ENCODE results near the gene SETBP1. TPM values are rescaled to one million over a fixed set of nuclear protein-coding genes. Genes with fewer than 3 reads are reported as not detected.

Gene SETBP1
- polyA plus RNA-seq, 1 experiment, result 0.71 TPM

DNA sequence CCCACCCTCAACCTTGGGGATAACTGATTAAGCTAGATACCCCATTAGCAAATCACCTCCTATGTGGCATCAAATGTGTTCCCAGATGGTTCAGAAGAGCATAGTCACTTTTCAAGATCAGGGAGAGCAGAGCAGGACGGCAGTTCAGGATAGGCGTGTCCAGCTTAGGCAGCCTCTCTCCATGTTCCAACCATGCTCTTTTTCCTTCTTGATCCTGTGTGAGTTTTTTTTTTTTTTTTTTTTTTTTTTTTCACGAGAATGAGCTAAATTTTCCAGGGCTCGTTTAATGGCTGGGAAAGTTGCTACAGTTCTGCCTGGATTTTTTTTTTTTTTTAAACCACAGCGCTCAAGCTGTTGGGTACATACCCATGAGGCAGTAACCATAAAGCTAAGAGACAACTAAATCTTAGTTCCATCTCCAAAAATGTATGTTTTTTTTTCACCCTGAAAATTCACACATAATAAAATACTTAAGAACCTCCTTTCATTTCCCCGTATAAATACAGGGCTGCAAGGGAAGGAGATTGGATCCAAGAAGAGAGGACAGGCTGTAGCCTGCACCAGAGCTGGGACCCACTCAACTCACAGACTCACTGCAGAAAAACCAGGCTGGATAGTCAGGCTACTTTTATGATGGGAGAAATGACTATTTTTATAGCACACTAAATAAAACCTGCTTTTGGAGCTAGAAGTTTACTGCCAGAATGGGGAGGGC lies 244.3 kb downstream of the SETBP1 start:
- CTCF ChIA-PET, result interaction anchor here (0.7 to 1.0 kb wide), 2 partner anchors 18 to 392 kb away, joined by 3 to 4 read pairs; no protein-coding TSS in a partner anchor
- TF ChIP-seq, protein P1, sequence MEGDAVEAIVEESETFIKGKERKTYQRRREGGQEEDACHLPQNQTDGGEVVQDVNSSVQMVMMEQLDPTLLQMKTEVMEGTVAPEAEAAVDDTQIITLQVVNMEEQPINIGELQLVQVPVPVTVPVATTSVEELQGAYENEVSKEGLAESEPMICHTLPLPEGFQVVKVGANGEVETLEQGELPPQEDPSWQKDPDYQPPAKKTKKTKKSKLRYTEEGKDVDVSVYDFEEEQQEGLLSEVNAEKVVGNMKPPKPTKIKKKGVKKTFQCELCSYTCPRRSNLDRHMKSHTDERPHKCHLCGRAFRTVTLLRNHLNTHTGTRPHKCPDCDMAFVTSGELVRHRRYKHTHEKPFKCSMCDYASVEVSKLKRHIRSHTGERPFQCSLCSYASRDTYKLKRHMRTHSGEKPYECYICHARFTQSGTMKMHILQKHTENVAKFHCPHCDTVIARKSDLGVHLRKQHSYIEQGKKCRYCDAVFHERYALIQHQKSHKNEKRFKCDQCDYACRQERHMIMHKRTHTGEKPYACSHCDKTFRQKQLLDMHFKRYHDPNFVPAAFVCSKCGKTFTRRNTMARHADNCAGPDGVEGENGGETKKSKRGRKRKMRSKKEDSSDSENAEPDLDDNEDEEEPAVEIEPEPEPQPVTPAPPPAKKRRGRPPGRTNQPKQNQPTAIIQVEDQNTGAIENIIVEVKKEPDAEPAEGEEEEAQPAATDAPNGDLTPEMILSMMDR (IDR thresholded peaks at IDR 0.05; ENCODE audit: low read depth, low read length), result no peak
- POLR2A ChIA-PET, result no interaction called here

DNA sequence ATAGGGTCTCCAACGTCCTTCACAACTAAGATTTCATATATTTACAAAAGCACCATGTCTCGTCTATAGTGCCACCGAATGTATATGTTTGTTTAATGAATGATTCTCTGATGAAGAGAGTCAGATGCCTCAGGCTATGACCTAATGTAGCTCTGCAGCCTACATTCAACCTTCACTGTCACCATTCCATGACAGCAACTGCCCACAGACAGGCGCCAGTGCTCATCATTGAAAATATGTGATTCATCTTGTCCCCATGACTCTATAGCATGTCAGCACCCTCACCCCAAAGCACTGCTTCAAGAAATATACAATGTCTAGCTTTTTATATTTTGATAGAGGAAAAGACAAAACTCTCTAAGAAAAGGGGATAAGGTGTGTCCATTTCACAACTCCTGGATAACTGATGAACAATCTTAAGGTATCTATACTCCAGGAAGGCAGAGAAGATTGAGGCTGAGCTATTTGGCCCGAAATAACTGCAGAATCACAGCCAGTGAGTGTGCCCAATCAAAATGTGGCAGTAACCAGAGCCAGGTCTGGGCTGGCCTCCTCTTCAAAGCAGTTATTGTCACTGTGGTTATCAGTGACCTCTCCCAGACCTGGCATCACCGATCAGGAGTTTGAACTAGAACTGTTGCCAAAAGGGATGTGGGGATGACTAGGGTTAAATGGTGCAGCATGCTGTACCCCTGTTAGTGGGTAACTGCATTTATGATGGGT lies 246.6 kb downstream of the SETBP1 start:
- no peaks in the 10 kb centered on the region for H3K27me3 ChIP-seq (ENCODE audit: control insufficient read depth, insufficient read depth, low read length)
- ChIA-PET CTCF (interaction anchor here (1.0 kb wide), 1 partner anchor 458 kb away, joined by 3 read pairs; no protein-coding TSS in a partner anchor), POLR2A (no interaction called here)
- H3K27ac ChIP-seq (ENCODE audit: low read depth, low read length), result no peak overlapping the region
- TF ChIP-seq, protein P1 (IDR thresholded peaks at IDR 0.05; ENCODE audit: low read depth, low read length), result no peak
- no peak overlapping the region for H3K4me3 ChIP-seq (ENCODE audit: low read depth, low read length)
- DNase-seq (ENCODE audit: low read depth, low spot score), result no peak
- H3K9me3 ChIP-seq (ENCODE audit: control insufficient read depth, insufficient read depth, low read length), result no peaks in the 10 kb centered on the region

More for the DNA sequence above, 244.3 kb downstream of the SETBP1 start:
- no peak for DNase-seq (ENCODE audit: low read depth, low spot score)
- H3K9me3 ChIP-seq (ENCODE audit: control insufficient read depth, insufficient read depth, low read length), result no peaks in the 10 kb centered on the region
- H3K27me3 ChIP-seq (ENCODE audit: control insufficient read depth, insufficient read depth, low read length), result no peaks in the 10 kb centered on the region
- no peak overlapping the region for H3K4me3 ChIP-seq (ENCODE audit: low read depth, low read length)
- no peak overlapping the region for H3K27ac ChIP-seq (ENCODE audit: low read depth, low read length)

DNA sequence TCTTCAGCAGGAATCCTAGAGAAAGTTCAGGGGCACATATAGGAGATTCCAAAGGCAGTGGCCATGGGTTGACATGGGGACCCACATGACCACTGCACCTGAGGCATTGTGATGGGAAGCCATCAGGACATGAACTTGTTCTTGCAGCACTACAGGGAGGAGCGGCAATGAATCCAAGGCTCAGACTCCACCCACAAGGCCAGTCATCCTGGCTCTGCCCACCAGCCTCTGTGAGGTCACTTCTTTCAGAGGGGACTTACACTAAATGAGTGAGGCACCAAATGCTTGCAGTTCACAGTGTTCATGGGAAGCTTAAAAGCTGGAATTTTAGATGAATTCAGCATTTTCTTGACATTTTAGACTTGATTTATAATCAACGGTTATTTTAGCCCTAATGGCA lies 254.2 kb downstream of the SETBP1 start:
- ChIA-PET CTCF (no interaction called here), POLR2A (no interaction called here)
- TF ChIP-seq, protein P1 (IDR thresholded peaks at IDR 0.05; ENCODE audit: low read depth, low read length), result no peak
- Histone ChIP-seq H3K9me3 (ENCODE audit: control insufficient read depth, insufficient read depth, low read length) (peaks cover 4% of the 10 kb centered on the region; the same call in 1 of the 2 replicates), H3K27me3 (ENCODE audit: control insufficient read depth, insufficient read depth, low read length) (peaks cover 2% of the 10 kb centered on the region), H3K4me3 (ENCODE audit: low read depth, low read length) (no peak overlapping the region), H3K27ac (ENCODE audit: low read depth, low read length) (no peak overlapping the region)
- DNase-seq (ENCODE audit: low read depth, low spot score), result no peak

DNA sequence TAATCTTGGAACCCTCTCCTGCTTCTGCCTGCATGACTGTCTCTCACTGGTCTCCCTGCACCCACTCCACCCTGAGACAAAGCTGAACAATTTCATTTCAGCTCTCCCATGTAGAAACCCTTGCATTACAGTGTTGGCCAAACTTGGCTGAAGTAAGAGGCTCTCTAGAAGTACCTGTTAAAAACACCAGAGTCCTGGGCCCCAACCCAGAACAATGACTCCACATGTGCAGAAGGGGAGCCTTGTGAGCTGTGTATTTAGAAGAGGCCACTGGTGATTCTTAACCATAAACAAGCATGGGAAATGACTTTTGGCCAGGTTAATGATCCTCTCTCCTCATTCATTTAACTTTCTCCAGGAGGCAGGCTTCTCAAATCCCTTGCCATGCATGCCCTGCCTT lies 254.8 kb downstream of the SETBP1 start:
- Histone ChIP-seq H3K4me3 (ENCODE audit: low read depth, low read length) (no peak overlapping the region), H3K27me3 (ENCODE audit: control insufficient read depth, insufficient read depth, low read length) (peaks cover 2% of the 10 kb centered on the region), H3K9me3 (ENCODE audit: control insufficient read depth, insufficient read depth, low read length) (peaks cover 4% of the 10 kb centered on the region; the same call in 1 of the 2 replicates), H3K27ac (ENCODE audit: low read depth, low read length) (no peak overlapping the region)
- DNase-seq (ENCODE audit: low read depth, low spot score), result no peak
- POLR2A ChIA-PET, result no interaction called here
- TF ChIP-seq, protein P1 (IDR thresholded peaks at IDR 0.05; ENCODE audit: low read depth, low read length), result no peak
- CTCF ChIA-PET, result no interaction called here

DNA sequence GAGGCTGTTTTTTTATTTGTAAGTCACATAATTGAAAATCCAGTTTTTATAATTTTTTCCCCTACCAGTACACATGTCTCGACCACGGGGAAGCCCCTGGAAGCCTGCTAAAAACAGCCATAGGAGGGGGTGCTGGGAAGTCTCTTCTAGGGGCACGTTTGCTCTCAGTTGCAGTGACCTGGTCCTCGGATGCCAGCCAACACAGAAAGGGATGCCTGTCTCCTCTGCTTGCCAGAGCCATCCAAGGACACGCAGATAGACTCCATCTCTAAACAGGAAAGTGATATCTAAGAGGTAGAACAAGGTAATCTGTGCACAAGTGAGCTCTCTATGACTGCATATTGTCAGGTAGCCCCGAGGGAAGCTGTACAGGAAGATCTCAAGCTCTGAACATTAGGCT lies 255.8 kb downstream of the SETBP1 start:
- TF ChIP-seq, protein P1 (IDR thresholded peaks at IDR 0.05; ENCODE audit: low read depth, low read length), result no peak
- POLR2A ChIA-PET, result no interaction called here
- H3K4me3 ChIP-seq (ENCODE audit: low read depth, low read length), result no peak overlapping the region
- H3K9me3 ChIP-seq (ENCODE audit: control insufficient read depth, insufficient read depth, low read length), result peaks cover 4% of the 10 kb centered on the region; the same call in 1 of the 2 replicates
- no peak for DNase-seq (ENCODE audit: low read depth, low spot score)
- H3K27ac ChIP-seq (ENCODE audit: low read depth, low read length), result no peak overlapping the region
- CTCF ChIA-PET, result no interaction called here
- H3K27me3 ChIP-seq (ENCODE audit: control insufficient read depth, insufficient read depth, low read length), result peaks cover 2% of the 10 kb centered on the region

Measured in AG04450 (cell line).